ENCODE measurements around the gene FOSL1. TPM values are rescaled to one million over a fixed set of nuclear protein-coding genes. Genes with fewer than 3 reads are reported as not detected.

FOSL1 gene
- total RNA-seq, 1 experiment from 2014 or later, result 33.7 TPM

- H2AFZ ChIP-seq (ENCODE audit: low read length), result no peak overlapping the region
- TF ChIP-seq CTCF (conservative IDR thresholded peaks at IDR 0.05), result no peak
- peak; percentile 23 for DNase-seq
- H3K4ac ChIP-seq (ENCODE audit: low read depth, low read length), result no peak overlapping the region
- H4K5ac ChIP-seq (ENCODE audit: insufficient read length, low read depth, low read length), result no peak overlapping the region
- H3K14ac ChIP-seq (ENCODE audit: insufficient read depth, low read length), result no peak overlapping the region
- no peaks in the 10 kb centered on the region for H3K4me1 ChIP-seq (ENCODE audit: insufficient read depth, low read length)
- H2BK5ac ChIP-seq (ENCODE audit: insufficient read length, low read length), result no peak overlapping the region
- Mint-ChIP-seq H3K4me3 (peak overlapping the region; percentile 50 to 78; a peak in 4 of 5 replicates), H3K36me3 (ENCODE audit: insufficient read depth in 1 of 3, low read depth in 3 of 3) (peaks cover 24 to 41% (median 40%) of the 10 kb centered on the region in 3 experiments; a peak in 6 of 7 replicates), H3K9me3 (peaks cover 0 to 3% of the 10 kb centered on the region in 2 experiments; a peak in 1 of 5 replicates), H3K4me1 (peaks cover 25 to 30% of the 10 kb centered on the region in 2 experiments), H3K27ac (no peak overlapping the region), H3K27me3 (ENCODE audit: low read depth) (peaks cover 3% of the 10 kb centered on the region)
- H2BK12ac ChIP-seq (ENCODE audit: insufficient read length, low read depth, low read length), result no peak overlapping the region
- H3K79me1 ChIP-seq (ENCODE audit: insufficient read depth, low read depth, low read length, poor library complexity, severe bottlenecking), result no peaks in the 10 kb centered on the region
- no peak overlapping the region for H2BK15ac ChIP-seq (ENCODE audit: low read depth, low read length)
- no peaks in the 10 kb centered on the region for H3K27me3 ChIP-seq (ENCODE audit: insufficient read depth, low read length)
- H3K23ac ChIP-seq (ENCODE audit: insufficient read length, low read depth, low read length), result no peak overlapping the region
- H2BK120ac ChIP-seq (ENCODE audit: low read depth, low read length, poor library complexity, severe bottlenecking), result no peak overlapping the region
- no peak overlapping the region for H2BK20ac ChIP-seq (ENCODE audit: low read depth, low read length, poor library complexity, severe bottlenecking)
- H3K18ac ChIP-seq (ENCODE audit: insufficient read length, low read depth, low read length), result no peak overlapping the region
- H4K91ac ChIP-seq (ENCODE audit: insufficient read length, low read depth, low read length), result no peak overlapping the region
- no peak overlapping the region for H3T11ph ChIP-seq (ENCODE audit: low read length)
- H3K79me2 ChIP-seq (ENCODE audit: insufficient read depth, low read length), result no peaks in the 10 kb centered on the region
- H3K4me2 ChIP-seq (ENCODE audit: insufficient read depth, insufficient read length, low read length), result no peak overlapping the region
- H3K9me3 ChIP-seq (ENCODE audit: control insufficient read depth, low read depth, low read length), result no peaks in the 10 kb centered on the region
- H4K8ac ChIP-seq (replicated peaks; ENCODE audit: insufficient read length, low read depth, low read length), result no peak overlapping the region
- H3K9ac ChIP-seq (ENCODE audit: extremely low read depth, insufficient read length, low read length), result no peak overlapping the region
- H2AK5ac ChIP-seq (ENCODE audit: insufficient read length, low read length), result no peak overlapping the region
- no CpG with 5 or more reads among the region's 24 CpGs for WGBS (ENCODE audit: extremely low coverage, insufficient read length, low lambda C conversion rate)
- H3K23me2 ChIP-seq (ENCODE audit: insufficient read length, low read depth, low read length, poor library complexity, severe bottlenecking), result peaks cover 19% of the 10 kb centered on the region
- H3K27ac ChIP-seq (ENCODE audit: insufficient read length, low read depth, low read length), result no peak overlapping the region
- no peak overlapping the region for H3K56ac ChIP-seq (ENCODE audit: insufficient read length, low read depth, low read length)
- peaks cover 2% of the 10 kb centered on the region for H4K20me1 ChIP-seq (ENCODE audit: control insufficient read depth, insufficient read depth, insufficient read length)
Observed at GRCh38 chr11:65862941-65863888, 37.0 kb downstream of the FOSL1 start.

Data from H9 (cell line).